G401 (cell line): Measurements from ENCODE around the gene NEU3. TPM values are rescaled to one million over a fixed set of nuclear protein-coding genes. Genes with fewer than 3 reads are reported as not detected.
A peak's percentile ranks its signal among the peaks of the same experiment; 100 is the strongest.
"Not testable (repeated sequence)": the region's sequence is repeated elsewhere in the genome, so short reads cannot be mapped to it uniquely, and the experiment has no call there.

ENCODE experiments used
- DNase-seq: peaks from one replicate; pipeline ENCODE4 v3.0.0-alpha.2; 2015; ENCODE audit warnings: low spot score
- in situ Hi-C: cut with HindIII; loops from 2 replicates; pipeline ENCODE4 v1.10.0; 2016; ENCODE audit warnings: low sequenced_read_pairs, mixed read lengths
- total RNA-seq: library from RNA; depleted of rRNA; stranded (reverse); fragments of >200 nt; shearing (Covaris generic); gene quantifications from 2 replicates; pipeline ENCODE4 v1.2.3, GENCODE V29; 2014

Gene NEU3
- total RNA-seq, 1 experiment from 2014 or later = 10.0 TPM

- in situ Hi-C loops = no loop called here
- DNase-seq = no peak
Observed at GRCh38 chr11:74978041-74978440, 10.7 kb upstream of the NEU3 start.

- in situ Hi-C loops = no loop called here
- DNase-seq = no peak
Observed at GRCh38 chr11:74980634-74981033, 8.1 kb upstream of the NEU3 start.

DNA sequence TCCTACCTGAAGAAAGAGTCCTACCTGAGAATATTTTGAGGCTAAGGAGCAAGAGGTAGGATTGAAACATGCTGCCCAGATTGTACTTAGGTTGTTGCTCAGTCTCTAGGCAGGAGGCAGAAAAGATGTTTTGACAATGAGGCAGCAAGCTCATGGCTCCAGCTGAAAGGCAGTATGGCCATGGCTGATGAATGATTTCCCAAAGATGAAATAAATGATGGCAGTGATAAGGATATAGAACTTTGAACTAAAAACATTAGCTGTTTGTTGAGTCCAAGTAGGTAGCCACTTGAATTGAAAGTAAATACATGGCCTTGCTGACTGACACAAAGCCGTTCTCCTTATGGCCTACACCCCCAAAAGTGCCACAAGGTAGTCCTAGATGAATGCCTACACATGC, 6.8 kb upstream of the NEU3 start:
- in situ Hi-C loops = no loop called here
- DNase-seq = no peak

DNA sequence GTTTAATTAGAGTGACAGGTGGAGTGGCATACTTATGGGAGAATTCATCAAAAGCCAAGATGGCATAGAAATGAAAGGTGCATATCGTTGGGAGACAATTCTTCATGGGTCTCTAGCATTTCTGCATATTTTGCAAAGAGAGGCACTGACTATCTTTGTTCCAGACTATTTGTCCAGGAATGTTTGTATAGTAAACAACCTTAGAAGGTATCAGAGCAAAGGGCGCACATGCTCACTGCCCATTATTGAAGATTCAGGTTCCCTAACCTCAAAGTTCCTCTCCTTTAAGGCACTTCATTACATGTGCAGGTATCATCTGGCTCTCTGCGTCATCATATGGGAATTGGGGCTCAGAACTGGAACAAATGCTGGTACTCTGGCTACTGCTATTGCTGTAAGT, 4.7 kb upstream of the NEU3 start:
- in situ Hi-C loops = no loop called here

DNA sequence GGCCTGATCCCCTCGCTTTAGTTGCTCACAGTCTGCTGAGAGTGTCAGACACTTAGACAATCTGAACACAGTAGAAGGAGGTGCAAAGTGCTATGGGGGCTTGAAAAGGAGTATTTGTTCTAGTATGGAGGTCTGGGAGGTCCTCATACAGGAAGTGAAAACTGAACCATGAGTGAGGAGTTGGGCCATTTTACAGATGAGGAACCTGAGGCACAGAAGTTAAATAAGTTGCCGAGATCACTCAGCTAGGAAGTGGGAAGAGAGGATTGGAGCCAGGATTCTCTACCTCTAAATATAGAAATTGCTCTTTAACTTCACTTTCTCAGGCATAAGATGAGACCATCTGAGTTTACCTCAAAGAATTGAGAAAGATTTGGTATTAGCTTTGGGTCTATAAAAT, 4.0 kb upstream of the NEU3 start:
- in situ Hi-C loops = no loop called here

More for the DNA sequence above, 4.7 kb upstream of the NEU3 start:
- DNase-seq = no peak

DNA sequence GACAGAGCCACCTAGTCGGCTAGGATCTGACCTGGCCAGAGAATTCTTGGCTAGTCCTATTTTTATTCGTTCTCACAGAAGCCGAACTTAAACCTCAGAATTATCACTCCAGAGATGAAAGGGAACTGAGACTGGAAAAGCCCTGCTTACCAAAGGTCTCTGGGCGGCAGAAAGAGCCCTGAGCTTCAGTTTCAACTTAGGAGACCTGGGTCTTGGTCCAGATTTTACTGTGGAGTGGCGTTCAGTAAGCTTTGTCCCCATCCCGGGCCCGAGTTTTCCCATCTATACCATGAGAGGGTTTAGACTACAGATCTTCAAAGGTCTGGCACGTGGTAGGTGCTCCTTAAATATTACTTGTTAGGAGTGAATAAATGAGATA, 516 bp downstream of the NEU3 start:
- DNase-seq = no peak
- in situ Hi-C loops = no loop called here

More for the DNA sequence above, 4.0 kb upstream of the NEU3 start:
- no peak for DNase-seq

DNA sequence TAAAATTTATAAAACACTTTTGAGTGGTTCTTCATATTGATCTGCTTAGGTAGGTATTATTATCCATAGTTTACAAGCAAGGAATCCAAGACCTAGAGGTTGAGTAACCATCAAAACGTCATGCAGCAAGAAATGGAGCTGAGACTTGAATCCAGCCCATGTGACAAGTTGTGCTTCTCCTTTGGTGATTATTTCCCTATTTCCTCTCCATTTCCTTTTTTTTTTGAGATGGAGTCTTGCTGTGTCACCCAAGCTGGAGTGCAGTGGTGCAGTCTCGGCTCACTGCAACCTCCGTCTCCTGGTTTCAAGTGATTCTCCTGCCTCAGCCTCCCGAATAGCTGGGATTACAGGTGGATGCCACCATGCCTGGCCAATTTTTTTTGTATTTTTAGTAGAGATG, 1.4 kb downstream of the NEU3 start:
- DNase-seq, in situ Hi-C loops: not testable (repeated sequence)

- DNase-seq = no peak
- in situ Hi-C loops = no loop called here
Observed at GRCh38 chr11:74990941-74991340, 2.2 kb downstream of the NEU3 start.

GRCh38 chr11:74992852-74993251, 4.1 kb downstream of the NEU3 start:
- DNase-seq = no peak
- in situ Hi-C loops = no loop called here

DNA sequence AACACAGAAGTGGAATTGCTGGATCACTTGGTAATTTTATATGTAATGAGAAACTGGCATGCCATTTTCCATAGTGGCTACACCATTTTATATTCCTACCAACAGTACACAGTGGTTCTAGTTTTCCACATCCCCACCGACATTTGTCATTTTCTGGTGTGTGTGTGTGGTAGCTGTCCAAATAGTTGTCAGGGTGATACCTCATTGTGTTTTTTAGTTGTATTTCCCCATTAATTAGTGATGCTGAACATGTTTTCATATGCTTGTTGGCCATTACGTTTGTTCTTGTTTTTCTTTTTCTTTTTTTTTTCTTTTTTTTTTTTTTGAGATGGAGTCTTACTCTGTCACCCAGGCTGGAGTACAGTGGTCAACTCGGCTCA, 12.2 kb downstream of the NEU3 start:
- in situ Hi-C loops = no loop called here
- DNase-seq = no peak

GRCh38 chr11:75001686-75002085, 13.0 kb downstream of the NEU3 start:
- no peak for DNase-seq

GRCh38 chr11:75002516-75002915, 13.8 kb downstream of the NEU3 start:
- DNase-seq = no peak
- in situ Hi-C loops = no loop called here

More at GRCh38 chr11:75001686-75002085, 13.0 kb downstream of the NEU3 start:
- in situ Hi-C loops = no loop called here

DNA sequence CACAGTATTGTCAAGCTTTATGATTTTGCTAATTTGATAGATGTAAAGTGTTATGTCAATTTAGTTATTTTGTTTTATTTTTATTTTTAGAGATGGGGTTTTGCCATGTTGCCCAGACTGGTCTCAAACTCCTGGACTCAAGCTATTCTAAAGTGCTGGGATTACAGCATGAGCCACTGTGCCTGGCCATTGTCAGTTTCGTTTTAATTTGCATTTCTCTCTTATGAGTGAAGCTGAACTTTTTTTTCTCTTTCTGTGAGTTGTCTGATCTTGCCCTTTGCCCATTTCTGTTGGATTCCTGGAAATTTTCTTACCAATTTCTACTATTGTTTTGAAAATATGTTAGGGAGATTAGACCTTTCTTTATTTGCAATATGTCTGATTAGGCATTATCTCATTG, 15.5 kb downstream of the NEU3 start:
- in situ Hi-C loops = no loop called here
- DNase-seq = no peak

- no peak for DNase-seq
- in situ Hi-C loops = no loop called here
Observed at GRCh38 chr11:75011357-75011756, 22.6 kb downstream of the NEU3 start.

DNA sequence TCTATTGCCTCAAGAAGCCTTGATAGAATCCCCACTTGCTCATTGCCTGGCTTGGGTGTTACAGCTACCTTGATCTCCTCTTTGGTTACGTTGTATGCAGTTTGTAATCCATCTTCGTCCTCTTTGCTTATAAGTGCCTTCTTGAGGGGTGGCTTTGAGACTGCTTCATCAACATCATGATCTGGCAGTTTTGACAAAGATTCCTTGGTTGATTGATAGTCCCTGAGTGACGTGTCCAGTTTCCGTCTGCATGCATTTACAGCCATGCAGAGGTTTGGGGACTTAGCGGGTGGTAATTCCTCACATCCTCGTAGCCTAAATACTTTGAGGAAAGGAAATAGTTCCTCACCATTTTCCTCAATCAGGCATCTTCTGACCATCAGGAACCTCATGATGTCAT, 23.1 kb downstream of the NEU3 start:
- DNase-seq = no peak
- in situ Hi-C loops = no loop called here

DNA sequence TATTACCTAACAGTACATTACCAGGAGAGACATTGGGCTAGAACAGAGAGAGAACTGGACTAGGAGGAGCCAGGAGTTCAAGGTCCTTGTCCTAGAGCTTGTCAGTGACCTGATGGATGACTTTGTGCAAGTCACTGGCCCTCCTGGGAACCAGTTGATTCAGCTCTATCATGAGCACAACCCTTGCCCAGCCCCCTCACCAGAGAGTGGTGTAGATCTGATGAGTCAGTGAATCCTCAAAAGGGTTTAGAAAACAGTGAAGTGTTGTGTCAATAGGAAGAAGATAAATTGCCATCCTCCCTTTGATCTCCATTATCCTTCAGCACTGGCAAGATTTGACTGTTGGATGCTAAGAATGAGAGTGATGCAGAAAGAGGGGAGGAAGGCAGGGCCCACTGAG, 24.3 kb downstream of the NEU3 start:
- in situ Hi-C loops = no loop called here

DNA sequence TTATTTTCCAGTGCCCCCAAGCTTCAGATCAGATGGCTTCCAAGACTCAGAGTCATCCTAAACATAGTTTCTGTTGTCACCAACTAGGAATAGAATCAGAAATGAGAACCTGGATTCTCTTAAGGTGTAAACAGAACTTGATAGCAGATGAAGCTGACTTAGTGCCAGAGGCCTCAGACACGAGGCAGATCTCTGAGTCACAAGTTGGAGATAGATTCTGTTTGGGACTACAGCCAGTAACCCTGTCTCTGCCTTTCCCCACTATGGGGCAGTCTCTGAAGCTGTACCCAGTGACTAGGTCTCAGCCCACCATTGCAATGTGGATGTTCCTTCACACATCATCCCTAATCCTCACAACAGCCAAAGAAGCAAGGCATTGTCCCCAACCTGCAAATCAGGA, 25.4 kb downstream of the NEU3 start:
- no peak for DNase-seq
- in situ Hi-C loops = no loop called here

More for the DNA sequence above, 24.3 kb downstream of the NEU3 start:
- DNase-seq = no peak

DNA sequence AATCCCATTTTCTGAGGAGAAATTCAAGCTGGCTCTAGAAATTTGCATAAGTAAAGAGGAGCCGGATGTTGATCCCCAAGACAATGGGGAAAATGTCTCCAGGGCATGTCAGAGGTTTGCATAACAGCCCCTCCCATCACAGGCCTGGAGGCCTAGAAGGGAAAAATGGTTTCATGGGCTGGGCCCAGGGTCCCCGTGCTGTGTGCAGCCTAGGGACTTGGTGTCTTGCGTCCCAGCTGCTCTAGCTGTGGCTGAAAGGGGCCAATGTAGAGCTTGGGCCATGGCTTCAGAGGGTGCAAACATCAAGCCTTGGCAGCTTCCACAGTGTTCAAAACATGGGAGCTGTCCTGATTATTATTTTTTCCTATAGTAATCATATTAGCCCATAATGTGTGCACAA, 30.5 kb downstream of the NEU3 start:
- DNase-seq, in situ Hi-C loops: not testable (repeated sequence)

- in situ Hi-C loops, DNase-seq: not testable (repeated sequence)
Observed at GRCh38 chr11:75020328-75020727, 31.6 kb downstream of the NEU3 start.

DNA sequence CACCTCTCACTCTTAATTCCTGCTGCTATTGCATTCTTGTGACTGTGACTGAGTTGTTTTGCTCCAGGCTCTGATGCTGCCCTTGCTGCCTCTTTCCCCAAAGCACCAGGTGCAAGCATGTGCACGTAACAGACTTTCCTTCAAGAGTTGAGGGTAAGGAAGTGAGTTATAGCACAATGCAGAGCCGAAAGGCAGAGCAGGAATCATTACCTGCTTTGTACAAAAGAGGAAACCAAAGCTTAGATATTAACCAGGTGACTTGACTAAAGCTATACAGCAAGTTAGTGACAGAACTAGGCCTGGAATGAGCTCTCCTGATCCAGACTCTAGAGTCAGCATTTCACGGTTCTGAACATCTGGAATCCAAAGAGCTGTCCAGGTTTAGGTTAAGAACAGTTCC, 33.6 kb downstream of the NEU3 start:
- in situ Hi-C loops = no loop called here
- DNase-seq = no peak

- in situ Hi-C loops = no loop called here
- peak; percentile 86 for DNase-seq
Observed at GRCh38 chr11:75022759-75023396, 34.1 kb downstream of the NEU3 start.
